PC-3 (cell line): ENCODE measurements around the gene DOCK1. TPM values are rescaled to one million over a fixed set of nuclear protein-coding genes. Genes with fewer than 3 reads are reported as not detected.

ENCODE experiments used
- ATAC-seq: fragments of 200-7000 bp; cut with Tn5 transposase; 2 replicates; pipeline ENCODE4 v1.9.1; 2020; ENCODE audit warnings: mild to moderate bottlenecking, moderate library complexity
- BruUV-seq: library from RNA; stranded (reverse); fragments of 400-500 nt; replicated peaks from 2 replicates; lab custom pipeline; 2021; lab: Mats Ljungman, UMichigan
- CTCF ChIA-PET: fragments of 300-600 bp; sonication (Branson Sonifier 250); formaldehyde crosslinking; loops from one replicate; lab custom pipeline; 2022; ENCODE audit warnings: antibody characterized with exemption; lab: Charles Lee
- POLR2A ChIA-PET: fragments of 300-600 bp; sonication (Branson Sonifier 250); formaldehyde crosslinking; loops from one replicate; lab custom pipeline; 2022; ENCODE audit warnings: antibody characterized with exemption; ENCODE audit not compliant: unreplicated experiment; lab: Charles Lee
- DNase-seq: peaks from one replicate; pipeline ENCODE4 v3.0.0-alpha.2; 2015
- H2AFZ ChIP-seq: fragments of 300-600 bp; sonication (generic); 2 replicates; pipeline ENCODE4 v1.6.0; 2016; ENCODE audit warnings: antibody characterized with exemption, low read length
- H3F3A ChIP-seq: fragments of 300-600 bp; sonication (generic); one replicate; pipeline ENCODE4 v1.6.0; 2017; ENCODE audit warnings: antibody characterized with exemption, low read length, control low read depth, mild to moderate bottlenecking; ENCODE audit not compliant: unreplicated experiment
- H3K27ac ChIP-seq: fragments of 300-600 bp; sonication (generic); 2 replicates; pipeline ENCODE4 v1.5.1; 2016; ENCODE audit warnings: mild to moderate bottlenecking, low read length
- H3K27me3 ChIP-seq: fragments of 300-600 bp; sonication (generic); 2 replicates; pipeline ENCODE4 v1.6.1; 2016; ENCODE audit warnings: low read length, mixed read lengths
- H3K36me3 ChIP-seq: fragments of 300-600 bp; sonication (generic); 2 replicates; pipeline ENCODE4 v1.6.1; 2016; ENCODE audit warnings: low read depth, mixed run types, low read length, mixed read lengths
- H3K4me1 ChIP-seq: fragments of 300-600 bp; sonication (generic); 2 replicates; pipeline ENCODE4 v1.5.1; 2016; ENCODE audit warnings: low read length; ENCODE audit not compliant: insufficient read depth
- H3K4me2 ChIP-seq: fragments of 300-600 bp; sonication (generic); 2 replicates; pipeline ENCODE4 v1.6.0; 2016; ENCODE audit warnings: low read length
- H3K4me3 ChIP-seq: fragments of 300-600 bp; sonication (generic); 2 replicates; pipeline ENCODE4 v1.5.1; 2016; ENCODE audit warnings: mild to moderate bottlenecking, low read length, mixed read lengths
- H3K79me2 ChIP-seq: fragments of 300-600 bp; sonication (generic); 2 replicates; pipeline ENCODE4 v1.6.1; 2017; ENCODE audit warnings: low read length, mixed read lengths
- H3K9ac ChIP-seq: fragments of 300-600 bp; sonication (generic); 2 replicates; pipeline ENCODE4 v1.6.0; 2016; ENCODE audit warnings: mild to moderate bottlenecking, low read length
- H3K9me2 ChIP-seq: fragments of 300-600 bp; sonication (generic); replicated peaks from 2 replicates; pipeline ENCODE4 v1.6.1; 2016; ENCODE audit warnings: mixed run types, low read length, mixed read lengths
- H3K9me3 ChIP-seq: fragments of 300-600 bp; sonication (generic); 2 replicates; pipeline ENCODE4 v1.6.1; 2016; ENCODE audit warnings: low read length, mixed read lengths
- H4K20me1 ChIP-seq: fragments of 300-600 bp; sonication (generic); 2 replicates; pipeline ENCODE4 v1.6.1; 2016; ENCODE audit warnings: low read length, mixed read lengths
- CTCF ChIP-seq: fragments of 300-600 bp; sonication (generic); conservative IDR thresholded peaks from 2 replicates; pipeline ENCODE4 v1.5.1; 2017; ENCODE audit warnings: antibody characterized with exemption, low read depth, mild to moderate bottlenecking, low read length
- EZH2 ChIP-seq: fragments of 300-600 bp; sonication (generic); IDR thresholded peaks from one replicate; pipeline ENCODE4 v1.6.1; 2017; ENCODE audit warnings: antibody characterized with exemption, mild to moderate bottlenecking, low read length; ENCODE audit not compliant: unreplicated experiment
- EZH2phosphoT487 ChIP-seq: fragments of 300-600 bp; sonication (generic); IDR thresholded peaks from 2 replicates; pipeline ENCODE4 v1.6.1; 2018; ENCODE audit warnings: mild to moderate bottlenecking, antibody characterized with exemption, low read length, borderline replicate concordance
- intact Hi-C: fragments of 100-400 bp; cut with micrococcal nuclease; formaldehyde crosslinking; loops from 2 replicates; pipeline ENCODE4 v1.9.0; 2023
- total RNA-seq: library from RNA; depleted of rRNA; stranded (reverse); fragments of >200 nt; gene quantifications from 2 replicates; pipeline ENCODE4 v1.2.3, GENCODE V29; 2014

The DOCK1 gene
- total RNA-seq, 1 experiment from 2014 or later, result 34.3 TPM

DNA sequence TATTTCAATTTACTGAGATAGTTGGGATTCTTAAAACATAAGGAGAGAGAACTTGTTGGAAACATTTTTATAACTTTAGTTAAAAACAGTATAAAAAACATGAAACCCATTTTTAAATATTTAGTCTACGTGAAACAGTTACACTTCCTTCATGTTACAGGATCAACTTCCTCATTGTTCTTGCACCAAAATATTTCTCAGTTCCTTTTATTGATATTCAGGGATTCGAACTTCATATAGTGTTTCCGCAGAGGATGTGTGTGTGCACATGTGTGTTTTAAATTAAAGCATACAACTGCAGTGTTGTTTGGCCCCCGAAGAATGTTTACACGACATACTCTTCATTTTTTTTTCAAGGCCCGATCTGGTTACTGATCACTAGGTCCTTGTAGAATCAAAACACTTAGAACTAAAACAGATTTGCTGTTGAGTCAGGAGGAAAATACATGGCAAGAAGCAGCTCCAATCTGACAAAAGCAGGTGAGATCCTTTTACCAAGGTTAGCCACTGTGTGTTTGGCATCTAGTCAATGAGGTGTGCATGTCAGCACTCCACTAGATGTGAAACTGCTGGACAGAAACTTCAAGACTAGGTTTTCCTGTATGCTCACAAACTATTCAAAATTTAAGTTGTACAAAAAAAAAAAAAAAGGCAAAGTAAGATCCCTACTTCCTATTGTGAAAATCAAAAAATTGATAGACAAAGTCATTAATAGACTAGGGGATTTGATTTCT is 230.8 kb downstream of the DOCK1 start:
- Histone ChIP-seq H3K27ac (no peak overlapping the region), H3K4me1 (no peaks in the 10 kb centered on the region), H3K36me3 (no peaks in the 10 kb centered on the region; the same call in 1 of the 2 replicates), H3K79me2 (no peaks in the 10 kb centered on the region), H3K9me2 (no peaks in the 10 kb centered on the region), H3K4me2 (no peak overlapping the region), H3K27me3 (no peaks in the 10 kb centered on the region), H2AFZ (no peak overlapping the region), H3F3A (no peaks in the 10 kb centered on the region), H3K9ac (no peak overlapping the region), H3K4me3 (no peak overlapping the region), H4K20me1 (no peaks in the 10 kb centered on the region), H3K9me3 (no peaks in the 10 kb centered on the region)
- DNase-seq (no peak), ATAC-seq (no peak)
- TF ChIP-seq EZH2phosphoT487, result no peak
- TF ChIP-seq CTCF, result no peak
- TF ChIP-seq EZH2, result no peak
- BruUV-seq, result no TSS peak
- ChIA-PET CTCF (no interaction called here), POLR2A (no interaction called here)
- intact Hi-C loops, result no loop called here

- no peaks in the 10 kb centered on the region for H3K9me2 ChIP-seq
- BruUV-seq, result no TSS peak
Measured at GRCh38 chr10:127137391-127137790, 232.2 kb downstream of the DOCK1 start.

More at GRCh38 chr10:127137391-127137790, 232.2 kb downstream of the DOCK1 start:
- Histone ChIP-seq H3F3A (no peaks in the 10 kb centered on the region), H2AFZ (no peak overlapping the region), H3K27me3 (no peaks in the 10 kb centered on the region), H3K4me1 (no peaks in the 10 kb centered on the region), H3K9ac (no peak overlapping the region), H3K27ac (no peak overlapping the region), H3K36me3 (no peaks in the 10 kb centered on the region; the same call in 1 of the 2 replicates), H3K9me3 (no peaks in the 10 kb centered on the region), H3K79me2 (no peaks in the 10 kb centered on the region), H4K20me1 (no peaks in the 10 kb centered on the region), H3K4me3 (no peak overlapping the region), H3K4me2 (no peak overlapping the region)
- ATAC-seq (no peak), DNase-seq (no peak)
- TF ChIP-seq CTCF (no peak), EZH2 (no peak), EZH2phosphoT487 (no peak)
- ChIA-PET POLR2A (no interaction called here), CTCF (no interaction called here)
- intact Hi-C loops, result no loop called here
